Fibroblast of the aortic adventitia (primary cell): ENCODE measurements around the gene HAPLN3. TPM values are rescaled to one million over a fixed set of nuclear protein-coding genes. Genes with fewer than 3 reads are reported as not detected.

Experiments used
- DNase-seq: peaks from one replicate; pipeline ENCODE4 v3.0.0-alpha.2; 2010; ENCODE audit warnings: low read depth
- H3K4me3 ChIP-seq: 2 replicates; pipeline ENCODE4 v1.5.1; 2011; ENCODE audit warnings: low read depth, mild to moderate bottlenecking, control low read depth, low read length, moderate library complexity
- CTCF ChIP-seq: IDR thresholded peaks from 2 replicates; pipeline ENCODE4 v1.5.1; 2011; ENCODE audit warnings: mild to moderate bottlenecking, low read length, control low read depth, inconsistent platforms; ENCODE audit not compliant: insufficient read depth
- total RNA-seq: library from RNA; depleted of rRNA; stranded (reverse); fragments of >200 nt; gene quantifications from 2 replicates; pipeline ENCODE4 v1.2.3, GENCODE V29; 2012; ENCODE audit warnings: low replicate concordance

Gene HAPLN3
- total RNA-seq, 1 donor = 2.8 TPM

GRCh38 chr15:88865498-88866099, 29.7 kb downstream of the HAPLN3 start:
- H3K4me3 ChIP-seq = no peak overlapping the region
- DNase-seq = peak; percentile 28
- no peak for TF ChIP-seq CTCF

- no peak overlapping the region for H3K4me3 ChIP-seq
- no peak for DNase-seq
- TF ChIP-seq CTCF = no peak
Measured at GRCh38 chr15:88864861-88865497, 30.4 kb downstream of the HAPLN3 start.

GRCh38 chr15:88863412-88863811, 31.9 kb downstream of the HAPLN3 start:
- DNase-seq = no peak
- TF ChIP-seq CTCF = no peak
- H3K4me3 ChIP-seq = no peak overlapping the region

- no peak overlapping the region for H3K4me3 ChIP-seq
- TF ChIP-seq CTCF = no peak
- DNase-seq = no peak
Measured at GRCh38 chr15:88860212-88860611, 35.1 kb downstream of the HAPLN3 start.

GRCh38 chr15:88859550-88859949, 35.8 kb downstream of the HAPLN3 start:
- DNase-seq = no peak
- no peak overlapping the region for H3K4me3 ChIP-seq
- no peak for TF ChIP-seq CTCF

GRCh38 chr15:88858934-88859333, 36.4 kb downstream of the HAPLN3 start:
- DNase-seq = no peak
- H3K4me3 ChIP-seq = no peak overlapping the region
- TF ChIP-seq CTCF = no peak
